Right lobe of liver (tissue), 4 donors: Measurements from ENCODE around the gene NSRP1.

ENCODE experiments used
- CTCF ChIP-seq, 4 donors: fragments of 200-600 bp in 3 of 4; fragments of 450-650 bp in 1 of 4; IDR thresholded peaks; one replicate each; pipeline versions ENCODE4 v1.5.1 to v1.8.0; 2016 to 2022; ENCODE audit warnings: antibody characterized with exemption in 4 of 4, mild to moderate bottlenecking in 2 of 4
- POLR2A ChIP-seq: fragments of 450-650 bp; IDR thresholded peaks from one replicate; pipeline ENCODE4 v1.6.1; 2017; ENCODE audit warnings: antibody characterized with exemption, mild to moderate bottlenecking
- donor health status: DM: no; HTN: no; CAD: no.
- donor health status: DM: no; HTN: no; CAD: no.
- donor health status: DM: no; HTN: yes; CAD: no.

GRCh38 chr17:30196504-30196903 is 79.9 kb downstream of the NSRP1 start:
- TF ChIP-seq POLR2A (no peak), CTCF (IDR thresholded peaks at IDR 0.05) (no peak)
